HEK293 (cell line): Measurements from ENCODE around the gene USP24.

ENCODE experiments used
- BCL11A ChIP-seq: fragments of 450-650 bp; formaldehyde crosslinking; IDR thresholded peaks from 2 replicates; pipeline ENCODE4 v1.5.1; 2016; ENCODE audit warnings: low read depth, missing biosample characterization, missing genetic modification characterization
- CTCF ChIP-seq: fragments of 450-650 bp; formaldehyde crosslinking; IDR thresholded peaks from 2 replicates; pipeline ENCODE4 v1.5.1; 2016; ENCODE audit warnings: missing biosample characterization, missing genetic modification characterization
- RBAK ChIP-seq: fragments of 450-650 bp; formaldehyde crosslinking; IDR thresholded peaks from 2 replicates; pipeline ENCODE4 v1.5.1; 2016; ENCODE audit warnings: missing biosample characterization, missing genetic modification characterization
- TRIM28 ChIP-seq: IDR thresholded peaks from 2 replicates; pipeline ENCODE4 v1.6.1; 2011; ENCODE audit warnings: low read length, control low read depth, borderline replicate concordance
- ZBTB8A ChIP-seq: fragments of 450-650 bp; formaldehyde crosslinking; IDR thresholded peaks from 2 replicates; pipeline ENCODE4 v1.5.1; 2016; ENCODE audit warnings: missing biosample characterization, missing genetic modification characterization
- ZNF202 ChIP-seq: fragments of 450-650 bp; formaldehyde crosslinking; IDR thresholded peaks from 2 replicates; pipeline ENCODE4 v1.5.1; 2016; ENCODE audit warnings: missing biosample characterization, missing genetic modification characterization, borderline replicate concordance
- ZNF211 ChIP-seq: fragments of 450-650 bp; formaldehyde crosslinking; IDR thresholded peaks from 2 replicates; pipeline ENCODE4 v1.5.1; 2016; ENCODE audit warnings: low read depth, missing biosample characterization, missing genetic modification characterization
- ZNF214 ChIP-seq: fragments of 450-650 bp; formaldehyde crosslinking; IDR thresholded peaks from 2 replicates; pipeline ENCODE4 v1.5.1; 2017; ENCODE audit warnings: missing biosample characterization, mild to moderate bottlenecking, missing genetic modification characterization, borderline replicate concordance
- ZNF350 ChIP-seq: fragments of 450-650 bp; formaldehyde crosslinking; IDR thresholded peaks from 2 replicates; pipeline ENCODE4 v1.5.0; 2017; ENCODE audit warnings: missing biosample characterization, mild to moderate bottlenecking, missing genetic modification characterization
- ZNF416 ChIP-seq: fragments of 450-650 bp; formaldehyde crosslinking; IDR thresholded peaks from 2 replicates; pipeline ENCODE4 v1.5.1; 2016; ENCODE audit warnings: missing biosample characterization, missing genetic modification characterization
- ZNF433 ChIP-seq: fragments of 450-650 bp; formaldehyde crosslinking; IDR thresholded peaks from 2 replicates; pipeline ENCODE4 v1.5.1; 2016; ENCODE audit warnings: missing biosample characterization, missing genetic modification characterization, low read depth
- ZNF792 ChIP-seq: fragments of 450-650 bp; formaldehyde crosslinking; IDR thresholded peaks from 2 replicates; pipeline ENCODE4 v1.5.1; 2016; ENCODE audit warnings: missing biosample characterization, missing genetic modification characterization
- ZSCAN5A ChIP-seq: fragments of 450-650 bp; formaldehyde crosslinking; IDR thresholded peaks from 2 replicates; pipeline ENCODE4 v1.5.1; 2016; ENCODE audit warnings: missing biosample characterization, missing genetic modification characterization
- TF ChIP-seq, protein P1 (sequence below): fragments of 450-650 bp; formaldehyde crosslinking; IDR thresholded peaks from 2 replicates; pipeline ENCODE4 v1.5.1; 2017; ENCODE audit warnings: missing biosample characterization, missing genetic modification characterization

GRCh38 chr1:55147524-55147923 is 67.6 kb downstream of the USP24 start:
- TF ChIP-seq TRIM28 (no peak), ZNF350 (tag by site-specific recombination) (no peak), ZNF433 (no peak), ZNF416 (tag by site-specific recombination) (no peak), ZBTB8A (tag by site-specific recombination) (no peak), CTCF (tag by site-specific recombination) (no peak), ZNF202 (no peak), ZSCAN5A (tag by site-specific recombination) (no peak), ZNF211 (tag by site-specific recombination) (no peak), RBAK (tag by site-specific recombination) (no peak), ZNF214 (tag by site-specific recombination) (no peak), ZNF792 (no peak), BCL11A (no peak)
- TF ChIP-seq, protein P1, sequence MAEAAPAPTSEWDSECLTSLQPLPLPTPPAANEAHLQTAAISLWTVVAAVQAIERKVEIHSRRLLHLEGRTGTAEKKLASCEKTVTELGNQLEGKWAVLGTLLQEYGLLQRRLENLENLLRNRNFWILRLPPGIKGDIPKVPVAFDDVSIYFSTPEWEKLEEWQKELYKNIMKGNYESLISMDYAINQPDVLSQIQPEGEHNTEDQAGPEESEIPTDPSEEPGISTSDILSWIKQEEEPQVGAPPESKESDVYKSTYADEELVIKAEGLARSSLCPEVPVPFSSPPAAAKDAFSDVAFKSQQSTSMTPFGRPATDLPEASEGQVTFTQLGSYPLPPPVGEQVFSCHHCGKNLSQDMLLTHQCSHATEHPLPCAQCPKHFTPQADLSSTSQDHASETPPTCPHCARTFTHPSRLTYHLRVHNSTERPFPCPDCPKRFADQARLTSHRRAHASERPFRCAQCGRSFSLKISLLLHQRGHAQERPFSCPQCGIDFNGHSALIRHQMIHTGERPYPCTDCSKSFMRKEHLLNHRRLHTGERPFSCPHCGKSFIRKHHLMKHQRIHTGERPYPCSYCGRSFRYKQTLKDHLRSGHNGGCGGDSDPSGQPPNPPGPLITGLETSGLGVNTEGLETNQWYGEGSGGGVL = no peak
